ENCODE measurements around the gene CARF. TPM values are rescaled to one million over a fixed set of nuclear protein-coding genes. Genes with fewer than 3 reads are reported as not detected.

CARF gene
- total and polyA plus RNA-seq, 2 of the 13 experiments (the other 11 are each of a cell fraction or from before 2014, with no cell fraction given): 3.0 to 5.4 TPM

GRCh38 chr2:202871300-202872141 is 40.6 kb upstream of the CARF start, which contains the start of gene ICA1L (continued):
- TF ChIP-seq MLXIP (CRISPR knock-in tag; IDR thresholded peaks at IDR 0.05; ENCODE audit: borderline replicate concordance): no peak
- peak; percentile 14; the same call in 1 of the 2 replicates for TF ChIP-seq MED1 (CRISPR knock-in tag; IDR thresholded peaks at IDR 0.05)
- no peak for TF ChIP-seq MBD4 (IDR thresholded peaks at IDR 0.05; ENCODE audit: borderline replicate concordance, low read length)
- no peak for TF ChIP-seq SMARCC2 (IDR thresholded peaks at IDR 0.05)
- no peak for TF ChIP-seq ZNF569 (CRISPR knock-in tag; IDR thresholded peaks at IDR 0.05; ENCODE audit: borderline replicate concordance)
- no peak; the same call in 1 of the 2 replicates for TF ChIP-seq EED (CRISPR knock-in tag; IDR thresholded peaks at IDR 0.05)
- no peak for TF ChIP-seq ZFP1 (CRISPR knock-in tag; IDR thresholded peaks at IDR 0.05)
- no peak for TF ChIP-seq PCBP2 (optimal IDR thresholded peaks at IDR 0.05; ENCODE audit: low read depth, low read length, poor library complexity, severe bottlenecking)
- TF ChIP-seq ZMYM3 (CRISPR knock-in tag; IDR thresholded peaks at IDR 0.05): no peak
- TF ChIP-seq PAXIP1 (CRISPR knock-in tag; conservative IDR thresholded peaks at IDR 0.05): peak; percentile 5; the same call in 1 of the 2 replicates
- peak; percentile 88 for TF ChIP-seq ZNF501 (CRISPR knock-in tag; IDR thresholded peaks at IDR 0.05)
- TF ChIP-seq ZNF83 (CRISPR knock-in tag; IDR thresholded peaks at IDR 0.05; ENCODE audit: borderline replicate concordance): no peak
- TF ChIP-seq PAX8 (CRISPR knock-in tag; IDR thresholded peaks at IDR 0.05; ENCODE audit: borderline replicate concordance): no peak
- TF ChIP-seq ZNF512B (CRISPR knock-in tag; IDR thresholded peaks at IDR 0.05; ENCODE audit: borderline replicate concordance): no peak
- TF ChIP-seq ZNF503 (CRISPR knock-in tag; IDR thresholded peaks at IDR 0.05): 0 out of 2 replicates have a peak, but pooled peaks have one; percentile 20
- no peak; the same call in 1 of the 2 replicates for TF ChIP-seq RXRA (CRISPR knock-in tag; IDR thresholded peaks at IDR 0.05)
- no peak for TF ChIP-seq TCF7L2 (IDR thresholded peaks at IDR 0.05; ENCODE audit: low read depth, low read length)
- TF ChIP-seq ZFAT (CRISPR knock-in tag; conservative IDR thresholded peaks at IDR 0.05): no peak

Measured in HepG2 (cell line).